GM18867 (cell line): ENCODE results near the gene PPP1R1B.

Experiments
- ATAC-seq: cut with Tn5 transposase; IDR thresholded peaks from one replicate; pipeline ENCODE4 v1.9.1; 2021; ENCODE audit warnings: mild to moderate bottlenecking, moderate library complexity; ENCODE audit not compliant: unreplicated experiment

The PPP1R1B gene

DNA sequence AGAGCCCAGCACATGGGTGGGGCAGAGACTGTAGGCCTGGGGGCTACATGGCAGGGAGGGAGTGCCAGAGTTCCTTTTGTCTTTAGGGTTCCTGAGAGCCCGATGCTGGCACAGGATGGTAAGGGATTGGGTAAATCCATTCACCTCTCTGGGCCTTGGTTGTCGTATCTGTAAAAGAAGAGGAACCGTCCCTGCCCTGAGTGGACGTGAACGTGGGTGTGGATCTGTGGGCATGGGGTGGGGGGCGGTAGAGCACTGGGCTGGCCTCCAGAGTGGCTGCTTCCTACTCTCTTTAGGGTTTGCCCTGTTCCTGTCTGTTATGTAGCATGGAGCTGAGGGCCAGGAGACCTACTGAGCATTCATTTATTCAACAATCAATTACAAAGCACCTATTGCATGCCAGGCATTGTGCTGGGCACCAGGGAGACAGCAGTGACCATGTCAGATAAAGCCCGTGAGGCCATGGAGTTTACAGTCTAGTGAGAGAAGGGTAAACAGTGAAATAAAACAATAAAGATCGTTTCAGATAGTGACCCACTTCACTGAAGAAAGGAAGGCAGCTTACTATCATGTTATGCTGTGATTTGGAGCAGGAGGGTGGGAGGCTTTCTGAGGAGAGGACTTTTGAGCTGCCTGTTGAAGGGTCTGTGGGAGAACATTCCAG, 25.3 kb downstream of the PPP1R1B start:
- no peak for ATAC-seq

DNA sequence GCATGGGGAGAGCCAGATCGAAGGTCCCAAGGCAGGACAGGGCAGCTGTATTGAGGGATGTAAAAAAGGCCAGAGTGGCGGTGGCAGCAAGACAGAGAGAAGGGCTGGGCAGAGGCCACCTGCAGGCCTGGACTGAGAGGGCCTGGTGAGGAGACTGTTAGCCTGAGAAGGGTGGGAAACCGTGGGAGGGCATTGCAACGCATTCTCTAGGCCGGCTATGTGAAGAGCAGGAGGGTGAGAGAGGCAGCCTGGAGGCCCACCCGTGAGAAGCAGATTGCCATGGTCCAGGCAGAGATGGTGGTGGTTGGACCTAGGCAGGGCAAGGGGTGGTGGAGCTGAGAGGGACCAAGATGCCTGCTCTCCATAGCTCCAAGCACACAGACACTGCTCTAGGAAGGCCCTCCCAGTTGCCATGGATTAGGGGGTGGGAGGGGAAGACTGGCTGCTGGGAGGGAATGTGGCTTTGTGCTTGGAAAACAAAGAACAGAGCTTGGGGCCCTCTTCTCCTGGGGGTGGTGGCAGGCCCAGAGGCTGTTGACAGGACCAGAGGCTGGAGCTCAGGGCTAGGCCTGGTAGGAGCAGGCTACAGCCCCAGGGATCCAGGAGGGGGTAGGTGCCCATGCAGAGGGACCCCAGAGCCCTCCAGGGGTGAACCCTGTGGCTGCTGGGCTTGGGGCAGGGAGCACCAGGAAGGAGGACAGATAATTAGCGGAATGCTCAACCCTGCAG, 26.0 kb downstream of the PPP1R1B start:
- ATAC-seq = no peak

DNA sequence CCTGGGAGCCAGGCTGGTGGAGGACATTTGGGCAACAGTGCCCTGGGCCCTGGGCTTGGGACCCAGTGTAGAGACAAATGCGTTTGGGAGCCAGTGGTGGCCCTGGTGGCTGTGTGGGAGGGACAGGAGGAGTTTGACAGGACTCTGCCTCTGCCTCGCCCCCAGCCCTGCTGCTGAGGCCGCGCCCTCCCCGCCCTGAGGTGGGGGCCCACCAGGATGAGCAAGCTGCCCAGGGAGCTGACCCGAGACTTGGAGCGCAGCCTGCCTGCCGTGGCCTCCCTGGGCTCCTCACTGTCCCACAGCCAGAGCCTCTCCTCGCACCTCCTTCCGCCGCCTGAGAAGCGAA, 26.5 kb downstream of the PPP1R1B start:
- no peak for ATAC-seq

DNA sequence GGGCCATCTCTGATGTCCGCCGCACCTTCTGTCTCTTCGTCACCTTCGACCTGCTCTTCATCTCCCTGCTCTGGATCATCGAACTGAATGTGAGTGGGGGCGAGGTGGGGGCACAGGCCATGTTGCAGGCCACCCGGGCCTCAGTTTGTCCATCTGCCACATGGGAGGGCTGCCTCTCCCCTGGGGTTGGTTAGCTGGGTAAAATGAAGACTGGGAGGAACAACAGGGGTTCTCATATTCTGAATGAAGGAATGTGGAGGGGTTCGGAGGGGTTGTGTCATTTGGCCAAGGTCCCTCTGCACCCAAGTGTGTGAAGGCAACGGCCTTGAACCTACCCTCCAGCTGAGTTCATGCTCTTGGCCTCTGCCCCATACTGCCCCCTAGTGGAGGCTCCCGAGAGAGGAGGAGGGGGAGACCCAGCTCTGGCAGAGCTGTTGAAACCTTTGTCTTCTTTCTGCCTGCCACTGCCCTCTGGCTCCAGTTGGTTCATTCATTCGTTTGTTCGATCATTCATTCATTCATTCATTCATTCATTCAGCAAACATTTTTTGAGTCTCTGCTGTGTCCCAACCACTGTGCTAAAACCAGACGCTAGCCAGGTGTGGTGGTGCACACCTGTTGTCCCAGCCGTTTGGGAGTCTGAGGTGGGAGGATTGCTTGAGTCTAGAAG, 27.0 kb downstream of the PPP1R1B start:
- no peak for ATAC-seq

DNA sequence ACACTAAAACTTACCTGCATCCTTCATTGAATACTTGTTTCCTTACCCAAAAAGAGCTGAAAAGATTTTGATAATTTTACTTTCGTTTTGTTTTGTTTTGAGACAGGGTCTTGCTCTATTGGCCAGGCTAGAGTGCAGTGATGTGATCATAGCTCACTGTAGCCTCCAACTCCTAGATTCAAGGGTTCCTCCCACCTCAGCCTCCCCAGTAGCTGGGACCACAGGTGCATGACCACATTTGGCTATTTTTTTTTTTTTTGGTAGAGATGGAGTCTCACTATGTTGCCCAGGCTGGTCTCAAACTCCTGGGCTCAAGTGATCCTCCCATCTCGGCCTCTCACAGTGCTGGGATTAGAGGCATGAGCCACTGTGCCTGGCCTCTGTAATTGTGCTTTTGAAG, 28.4 kb downstream of the PPP1R1B start:
- ATAC-seq = no peak

DNA sequence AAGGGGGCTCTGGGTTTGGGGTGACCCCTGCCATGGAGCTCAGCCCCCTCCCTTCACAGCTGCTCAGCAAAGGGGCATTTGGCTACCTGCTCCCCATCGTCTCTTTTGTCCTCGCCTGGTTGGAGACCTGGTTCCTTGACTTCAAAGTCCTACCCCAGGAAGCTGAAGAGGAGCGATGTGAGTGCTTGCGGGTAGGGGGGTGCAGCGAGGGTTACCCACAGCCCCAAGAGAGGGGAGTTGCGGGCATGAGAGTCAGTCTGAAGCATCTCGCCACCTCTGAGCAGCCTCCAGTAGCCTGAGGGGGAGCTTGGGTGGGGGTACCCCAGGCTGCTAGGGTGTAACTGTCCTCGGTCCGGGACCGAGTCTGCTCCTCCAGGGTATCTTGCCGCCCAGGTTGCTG, 31.6 kb downstream of the PPP1R1B start:
- no peak for ATAC-seq

DNA sequence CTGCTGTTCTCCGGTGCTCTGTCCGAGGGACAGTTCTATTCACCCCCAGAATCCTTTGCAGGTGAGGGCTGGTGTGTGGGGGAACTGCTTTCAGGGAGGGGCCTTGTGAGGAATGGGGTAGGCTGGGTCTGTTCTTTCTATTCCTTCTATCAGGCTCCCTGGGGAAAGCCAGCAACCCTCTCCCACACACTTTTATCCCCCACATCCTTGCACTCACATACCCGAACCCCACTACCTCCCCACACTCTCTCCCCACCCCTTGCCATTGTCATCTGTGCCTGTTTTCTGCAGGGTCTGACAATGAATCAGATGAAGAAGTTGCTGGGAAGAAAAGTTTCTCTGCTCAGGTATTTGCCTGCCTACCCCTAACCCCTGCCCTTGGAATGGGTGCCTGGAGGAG, 32.0 kb downstream of the PPP1R1B start:
- ATAC-seq = no peak

DNA sequence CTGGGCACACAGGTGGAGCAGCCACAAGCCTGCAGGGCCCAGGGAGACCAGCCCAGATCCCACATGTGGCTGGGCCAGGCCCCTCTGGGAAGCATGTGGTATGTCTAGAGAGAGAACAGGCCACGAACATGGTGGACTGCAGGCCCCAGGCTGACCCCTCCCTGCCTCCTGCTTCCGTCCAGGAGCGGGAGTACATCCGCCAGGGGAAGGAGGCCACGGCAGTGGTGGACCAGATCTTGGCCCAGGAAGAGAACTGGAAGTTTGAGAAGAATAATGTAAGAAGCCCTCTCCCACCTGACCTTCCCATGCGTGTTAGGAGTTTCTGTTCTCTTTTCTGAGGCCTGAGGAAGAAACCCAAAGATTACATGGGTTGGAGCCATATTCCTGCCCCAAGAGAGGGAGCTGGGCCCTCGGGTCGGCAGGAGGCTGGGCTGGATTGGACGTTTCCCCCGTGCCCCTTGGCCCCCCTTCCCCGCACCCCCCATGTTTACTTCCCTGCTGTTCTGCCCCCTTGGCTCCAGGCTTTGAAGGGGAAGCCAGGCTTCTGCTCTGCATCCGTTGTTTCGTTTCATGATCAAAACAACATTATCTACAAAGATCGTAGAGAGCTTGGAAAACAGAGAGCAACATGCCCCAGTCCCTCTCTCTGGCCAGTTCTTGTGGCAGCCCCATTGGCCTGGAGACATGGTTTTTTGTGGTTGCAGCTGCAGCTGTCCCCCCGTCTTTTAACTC, 32.7 kb downstream of the PPP1R1B start:
- no peak for ATAC-seq

DNA sequence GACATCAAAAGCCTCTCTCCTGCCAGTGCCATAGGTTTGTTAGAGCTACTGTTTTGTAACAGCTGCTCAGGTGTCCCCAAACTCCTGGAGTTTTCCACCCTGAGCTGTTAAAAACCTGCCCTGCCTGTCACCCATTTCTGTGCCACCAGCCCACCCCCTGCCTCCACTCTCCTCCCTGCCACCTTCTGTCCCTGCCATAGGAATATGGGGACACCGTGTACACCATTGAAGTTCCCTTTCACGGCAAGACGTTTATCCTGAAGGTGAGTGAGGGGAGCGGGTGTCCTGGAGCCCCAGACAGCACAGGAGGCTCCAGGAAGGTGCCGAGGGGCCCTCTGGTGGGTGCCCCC, 33.2 kb downstream of the PPP1R1B start:
- ATAC-seq = no peak

DNA sequence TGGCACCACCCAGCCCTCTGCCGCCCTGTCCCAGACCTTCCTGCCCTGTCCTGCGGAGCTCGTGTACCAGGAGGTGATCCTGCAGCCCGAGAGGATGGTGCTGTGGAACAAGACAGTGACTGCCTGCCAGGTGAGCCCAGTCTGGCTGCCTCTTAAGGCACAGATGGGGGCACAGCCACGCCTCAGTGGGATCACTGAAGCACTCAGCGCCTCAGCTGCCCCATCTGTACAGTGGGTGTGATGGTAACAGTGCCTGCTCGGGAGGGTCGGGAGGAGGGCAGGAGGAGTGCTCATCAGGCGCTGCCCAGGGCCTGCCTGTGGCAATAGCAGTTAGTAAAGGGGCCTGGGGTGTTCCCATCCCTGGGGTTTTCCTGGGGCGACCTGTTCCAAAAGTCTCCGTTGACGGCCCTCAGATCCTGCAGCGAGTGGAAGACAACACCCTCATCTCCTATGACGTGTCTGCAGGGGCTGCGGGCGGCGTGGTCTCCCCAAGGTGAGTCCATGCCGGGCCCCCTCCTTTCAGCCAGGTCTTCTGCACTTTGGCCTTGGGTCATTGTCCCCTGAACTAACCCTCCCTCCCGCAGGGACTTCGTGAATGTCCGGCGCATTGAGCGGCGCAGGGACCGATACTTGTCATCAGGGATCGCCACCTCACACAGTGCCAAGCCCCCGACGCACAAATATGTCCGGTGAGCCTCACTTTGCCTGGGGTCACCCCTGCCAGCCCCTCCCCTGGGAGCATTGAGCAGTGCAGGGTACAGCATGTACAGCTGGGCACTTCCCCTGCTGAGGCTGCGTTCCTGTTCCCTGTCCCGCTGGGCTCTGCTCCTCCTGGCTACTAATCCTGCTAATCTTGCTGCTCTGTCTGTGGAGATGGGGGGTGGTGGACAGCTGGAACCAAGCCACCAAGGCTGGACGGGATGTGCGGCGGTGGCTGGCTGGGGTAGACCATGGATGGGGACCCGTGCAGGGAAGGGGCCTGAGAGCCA, 33.9 kb downstream of the PPP1R1B start:
- ATAC-seq = no peak

DNA sequence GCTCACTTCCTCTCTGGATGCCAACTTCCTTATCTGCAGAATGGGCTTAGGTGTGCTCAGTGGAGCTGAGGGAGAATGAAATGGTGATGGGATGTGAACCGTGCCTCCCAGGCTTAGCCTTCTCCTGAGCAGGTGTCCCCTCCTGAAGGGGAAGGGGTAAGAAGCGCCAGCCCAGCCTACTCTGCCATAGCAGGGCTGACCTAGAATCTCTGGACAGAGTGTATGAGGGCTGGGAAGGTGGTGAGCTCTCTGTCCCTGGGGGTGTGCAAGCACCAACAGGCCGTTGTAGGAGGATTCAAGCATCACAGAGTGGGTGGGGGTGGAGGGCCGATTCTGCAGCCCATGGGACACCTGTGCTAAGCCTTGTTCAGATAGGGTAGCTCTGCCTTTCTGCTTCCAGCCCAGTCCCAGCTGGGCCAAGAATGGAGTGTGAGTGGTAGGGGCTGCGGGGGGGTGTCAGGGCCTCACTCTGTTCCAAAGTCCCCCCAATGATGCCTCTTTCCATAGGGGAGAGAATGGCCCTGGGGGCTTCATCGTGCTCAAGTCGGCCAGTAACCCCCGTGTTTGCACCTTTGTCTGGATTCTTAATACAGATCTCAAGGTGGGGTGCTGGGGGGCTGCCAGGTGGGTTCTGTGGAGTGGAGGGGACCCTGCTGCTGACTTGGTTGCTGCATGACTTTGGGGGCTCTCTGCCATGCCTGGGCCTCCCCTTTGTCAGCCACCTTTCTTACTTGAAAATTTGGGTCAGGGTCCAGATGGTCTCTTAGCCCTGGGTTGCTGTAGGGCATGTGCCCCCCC, 35.2 kb downstream of the PPP1R1B start:
- ATAC-seq = no peak

DNA sequence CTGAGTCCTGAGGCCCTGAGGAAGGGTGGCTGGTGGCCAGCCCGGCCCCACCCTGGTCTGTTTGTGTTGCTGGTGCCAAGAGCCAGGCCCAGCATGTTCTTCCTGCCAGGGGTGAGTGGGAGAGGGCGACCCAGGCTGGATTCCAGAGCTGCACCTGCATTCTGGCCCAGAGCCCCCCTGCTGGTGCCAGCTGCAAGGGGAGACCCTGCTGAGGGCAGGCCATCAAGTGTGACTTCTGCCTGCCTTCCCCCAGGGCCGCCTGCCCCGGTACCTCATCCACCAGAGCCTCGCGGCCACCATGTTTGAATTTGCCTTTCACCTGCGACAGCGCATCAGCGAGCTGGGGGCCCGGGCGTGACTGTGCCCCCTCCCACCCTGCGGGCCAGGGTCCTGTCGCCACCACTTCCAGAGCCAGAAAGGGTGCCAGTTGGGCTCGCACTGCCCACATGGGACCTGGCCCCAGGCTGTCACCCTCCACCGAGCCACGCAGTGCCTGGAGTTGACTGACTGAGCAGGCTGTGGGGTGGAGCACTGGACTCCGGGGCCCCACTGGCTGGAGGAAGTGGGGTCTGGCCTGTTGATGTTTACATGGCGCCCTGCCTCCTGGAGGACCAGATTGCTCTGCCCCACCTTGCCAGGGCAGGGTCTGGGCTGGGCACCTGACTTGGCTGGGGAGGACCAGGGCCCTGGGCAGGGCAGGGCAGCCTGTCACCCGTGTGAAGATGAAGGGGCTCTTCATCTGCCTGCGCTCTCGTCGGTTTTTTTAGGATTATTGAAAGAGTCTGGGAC, 36.0 kb downstream of the PPP1R1B start:
- no peak for ATAC-seq

DNA sequence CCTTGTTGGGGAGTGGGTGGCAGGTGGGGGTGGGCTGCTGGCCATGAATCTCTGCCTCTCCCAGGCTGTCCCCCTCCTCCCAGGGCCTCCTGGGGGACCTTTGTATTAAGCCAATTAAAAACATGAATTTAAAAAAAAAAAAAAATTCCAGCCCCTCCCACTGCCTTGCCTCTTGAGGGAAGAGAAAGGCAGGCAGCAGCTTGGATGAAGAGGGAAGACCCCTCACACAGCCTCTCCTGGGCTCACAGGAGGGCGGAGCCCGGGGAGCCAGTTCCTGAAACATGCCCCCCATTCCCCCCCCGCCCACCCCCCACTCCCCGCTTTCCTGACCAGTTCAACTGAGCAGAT, 36.6 kb downstream of the PPP1R1B start:
- ATAC-seq = no peak

DNA sequence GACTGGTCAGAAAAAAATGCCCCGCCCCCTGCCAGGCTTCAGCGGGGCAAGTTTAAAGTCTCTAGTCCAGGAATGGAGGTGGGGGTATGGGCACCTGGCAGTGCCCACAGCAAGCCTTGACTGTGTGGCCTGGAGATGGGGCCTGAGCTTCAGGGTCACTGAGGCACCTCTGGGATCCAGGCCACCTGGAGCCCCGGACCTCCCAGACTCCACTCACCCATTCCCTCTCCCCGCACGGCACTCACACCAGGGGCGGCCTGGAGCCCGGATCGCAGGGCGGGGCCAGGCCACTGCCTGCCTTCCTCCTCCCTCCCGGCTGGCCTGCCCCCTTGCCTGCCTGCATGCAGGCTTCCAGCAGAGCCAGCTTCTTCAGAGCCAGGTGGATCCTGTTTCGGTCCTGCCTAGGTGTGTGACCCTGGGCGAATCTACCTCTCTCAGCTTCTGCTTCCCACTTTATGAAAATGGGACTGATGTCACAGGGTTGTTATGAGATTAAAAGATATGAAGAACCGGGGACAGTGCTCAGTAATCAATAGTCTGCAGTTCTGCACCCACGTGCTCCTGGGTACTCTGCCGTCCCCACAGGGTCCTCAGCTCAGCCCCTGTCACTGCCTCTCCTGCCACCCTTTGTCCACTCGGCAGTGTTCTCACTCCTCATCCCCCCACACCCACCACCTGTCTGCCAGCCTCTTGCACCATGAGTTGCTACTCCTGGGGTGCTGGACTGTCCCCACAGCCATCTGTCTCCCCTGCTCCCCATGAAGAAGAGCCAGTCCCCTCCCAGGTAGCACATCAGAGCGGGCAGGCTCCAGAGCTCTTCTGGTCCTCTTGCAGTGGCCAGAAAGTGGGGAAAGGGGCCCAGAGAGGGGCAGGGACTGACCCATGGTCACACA, 37.2 kb downstream of the PPP1R1B start:
- no peak for ATAC-seq

DNA sequence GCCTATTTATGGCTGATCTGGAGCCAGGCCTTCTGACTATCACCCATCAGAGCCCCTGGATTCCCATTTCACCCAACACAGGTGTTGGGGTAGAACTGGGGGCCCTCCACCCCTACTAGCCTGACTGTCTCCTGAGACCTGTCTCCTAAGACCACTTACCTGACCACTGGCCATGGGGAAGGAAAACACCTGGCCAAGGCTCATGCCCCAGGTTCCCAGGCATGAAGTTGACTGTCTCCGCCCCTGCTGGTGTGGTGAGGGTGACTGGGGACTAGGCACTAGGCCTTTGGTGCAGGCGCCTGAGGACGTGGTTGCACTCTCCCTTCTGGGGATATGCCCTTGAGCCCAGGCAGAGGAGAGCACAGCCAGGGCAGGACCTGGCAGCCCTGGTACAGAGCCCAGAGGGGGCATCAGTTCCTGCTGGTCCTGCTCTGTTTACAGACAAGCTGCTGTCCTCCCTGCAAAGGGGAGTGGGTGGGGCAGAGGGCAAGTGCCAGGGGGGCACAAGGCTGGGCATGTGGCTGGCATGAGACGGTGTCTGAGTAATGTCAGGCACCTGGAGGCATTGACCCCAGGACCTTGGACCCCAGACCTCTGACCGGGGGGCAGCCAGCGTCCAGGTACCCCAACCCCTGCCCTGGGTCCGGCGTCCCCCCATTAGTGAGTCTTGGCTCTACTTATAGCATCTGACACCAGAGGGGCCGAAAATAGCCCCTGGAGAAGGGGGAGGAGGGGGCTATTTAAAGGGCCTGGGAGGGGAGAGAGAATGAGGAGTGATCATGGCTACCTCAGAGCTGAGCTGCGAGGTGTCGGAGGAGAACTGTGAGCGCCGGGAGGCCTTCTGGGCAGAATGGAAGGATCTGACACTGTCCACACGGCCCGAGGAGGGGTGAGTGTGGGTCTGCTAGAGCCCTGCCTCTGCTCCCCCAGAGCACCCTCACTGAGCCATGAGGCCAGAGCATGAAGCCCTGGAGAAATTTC, 38.1 kb downstream of the PPP1R1B start, which contains the start of gene TCAP:
Gene TCAP, plus strand, starts transcription at position 769 of the 981 bp plus-strand sequence. Its CDS starts 11 bp downstream, at position 780.
- no peak for ATAC-seq

DNA sequence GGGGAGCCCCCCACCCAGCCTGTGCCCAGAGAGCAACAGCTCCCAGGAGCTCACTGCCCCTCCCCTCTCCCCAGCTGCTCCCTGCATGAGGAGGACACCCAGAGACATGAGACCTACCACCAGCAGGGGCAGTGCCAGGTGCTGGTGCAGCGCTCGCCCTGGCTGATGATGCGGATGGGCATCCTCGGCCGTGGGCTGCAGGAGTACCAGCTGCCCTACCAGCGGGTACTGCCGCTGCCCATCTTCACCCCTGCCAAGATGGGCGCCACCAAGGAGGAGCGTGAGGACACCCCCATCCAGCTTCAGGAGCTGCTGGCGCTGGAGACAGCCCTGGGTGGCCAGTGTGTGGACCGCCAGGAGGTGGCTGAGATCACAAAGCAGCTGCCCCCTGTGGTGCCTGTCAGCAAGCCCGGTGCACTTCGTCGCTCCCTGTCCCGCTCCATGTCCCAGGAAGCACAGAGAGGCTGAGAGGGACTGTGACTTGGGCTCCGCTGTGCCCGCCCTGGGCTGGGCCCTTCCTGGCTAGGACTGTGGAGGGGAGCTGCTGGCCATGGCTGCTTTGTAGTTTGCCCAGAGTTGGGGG, 39.0 kb downstream of the PPP1R1B start:
- no peak for ATAC-seq
